Measurements from ENCODE around the gene ST8SIA1. TPM values are rescaled to one million over a fixed set of nuclear protein-coding genes. Genes with fewer than 3 reads are reported as not detected.

Gene ST8SIA1
- total RNA-seq, 2 experiments from 2014 or later, result 5.6 to 5.7 TPM

- no peaks in the 10 kb centered on the region for H3K27me3 ChIP-seq (ENCODE audit: control insufficient read depth in 1 of 2, insufficient read depth in 2 of 2, low read length in 2 of 2)
- H3K36me3 Mint-ChIP-seq (ENCODE audit: low read depth), result no peaks in the 10 kb centered on the region
- ChIA-PET POLR2A (no interaction called here), CTCF (no interaction called here)
- H3K27ac ChIP-seq (ENCODE audit: low read depth in 1 of 2, low read length in 2 of 2), result no peak overlapping the region
- intact Hi-C loops (cut with DNase I, micrococcal nuclease), result no loop called here
- H3K36me3 ChIP-seq (ENCODE audit: insufficient read depth, low read length), result no peaks in the 10 kb centered on the region
- H3K27me3 Mint-ChIP-seq, result no peaks in the 10 kb centered on the region
- DNase-seq (no peak), ATAC-seq (ENCODE audit: poor library complexity) (no peak)
- H3K4me3 Mint-ChIP-seq, result no peak overlapping the region
- H3K27ac Mint-ChIP-seq, result no peak overlapping the region
- H3K4me1 Mint-ChIP-seq (ENCODE audit: low read depth), result no peaks in the 10 kb centered on the region
- H3K9me3 ChIP-seq (ENCODE audit: control insufficient read depth in 1 of 2, insufficient read depth in 1 of 2, low read length in 2 of 2), result no peaks in the 10 kb centered on the region
- TF ChIP-seq CTCF (IDR thresholded peaks at IDR 0.05), result no peak
- no peak overlapping the region for H3K4me3 ChIP-seq (ENCODE audit: low read length)
- no peaks in the 10 kb centered on the region for H3K9me3 Mint-ChIP-seq
- H3K4me1 ChIP-seq (ENCODE audit: insufficient read depth, low read length), result no peaks in the 10 kb centered on the region
Observed at GRCh38 chr12:22257100-22257499, 77.4 kb downstream of the ST8SIA1 start.

GRCh38 chr12:22256605-22257004 is 77.9 kb downstream of the ST8SIA1 start:
- Histone ChIP-seq H3K36me3 (ENCODE audit: insufficient read depth, low read length) (no peaks in the 10 kb centered on the region), H3K4me1 (ENCODE audit: insufficient read depth, low read length) (no peaks in the 10 kb centered on the region), H3K9me3 (ENCODE audit: control insufficient read depth in 1 of 2, insufficient read depth in 1 of 2, low read length in 2 of 2) (no peaks in the 10 kb centered on the region), H3K27me3 (ENCODE audit: control insufficient read depth in 1 of 2, insufficient read depth in 2 of 2, low read length in 2 of 2) (no peaks in the 10 kb centered on the region), H3K4me3 (ENCODE audit: low read length) (no peak overlapping the region), H3K27ac (ENCODE audit: low read depth in 1 of 2, low read length in 2 of 2) (no peak overlapping the region)
- ChIA-PET CTCF (no interaction called here), POLR2A (no interaction called here)
- no peaks in the 10 kb centered on the region for H3K36me3 Mint-ChIP-seq (ENCODE audit: low read depth)
- H3K27me3 Mint-ChIP-seq, result no peaks in the 10 kb centered on the region
- ATAC-seq (ENCODE audit: poor library complexity), result no peak
- intact Hi-C loops (cut with DNase I, micrococcal nuclease), result no loop called here
- no peaks in the 10 kb centered on the region for H3K9me3 Mint-ChIP-seq
- DNase-seq, result no peak
- no peak for TF ChIP-seq CTCF (IDR thresholded peaks at IDR 0.05)
- H3K4me1 Mint-ChIP-seq (ENCODE audit: low read depth), result no peaks in the 10 kb centered on the region
- H3K27ac Mint-ChIP-seq, result no peak overlapping the region
- no peak overlapping the region for H3K4me3 Mint-ChIP-seq

- ATAC-seq (ENCODE audit: poor library complexity) (no peak), DNase-seq (no peak)
- CTCF ChIA-PET, result no interaction called here
- Histone ChIP-seq H3K9me3 (ENCODE audit: control insufficient read depth in 1 of 2, insufficient read depth in 1 of 2, low read length in 2 of 2) (no peaks in the 10 kb centered on the region), H3K4me1 (ENCODE audit: insufficient read depth, low read length) (no peaks in the 10 kb centered on the region), H3K4me3 (ENCODE audit: low read length) (no peak overlapping the region), H3K36me3 (ENCODE audit: insufficient read depth, low read length) (no peaks in the 10 kb centered on the region), H3K27me3 (ENCODE audit: control insufficient read depth in 1 of 2, insufficient read depth in 2 of 2, low read length in 2 of 2) (no peaks in the 10 kb centered on the region), H3K27ac (ENCODE audit: low read depth in 1 of 2, low read length in 2 of 2) (no peak overlapping the region)
- peaks cover 2% of the 10 kb centered on the region for H3K4me1 Mint-ChIP-seq (ENCODE audit: low read depth)
- H3K4me3 Mint-ChIP-seq, result no peak overlapping the region
- POLR2A ChIA-PET, result no interaction called here
- no peaks in the 10 kb centered on the region for H3K9me3 Mint-ChIP-seq
- no peak for TF ChIP-seq CTCF (IDR thresholded peaks at IDR 0.05)
- H3K36me3 Mint-ChIP-seq (ENCODE audit: low read depth), result no peaks in the 10 kb centered on the region
- no peaks in the 10 kb centered on the region for H3K27me3 Mint-ChIP-seq
- intact Hi-C loops (cut with DNase I, micrococcal nuclease), result no loop called here
- H3K27ac Mint-ChIP-seq, result no peak overlapping the region
Observed at GRCh38 chr12:22256041-22256441, 78.5 kb downstream of the ST8SIA1 start.
